ENCODE results near the gene KBTBD4.
"Not testable (repeated sequence)": the region's sequence is repeated elsewhere in the genome, so short reads cannot be mapped to it uniquely, and the experiment has no call there.

Gene KBTBD4

GRCh38 chr11:47560426-47560825, 18.3 kb downstream of the KBTBD4 start:
- no peak for DNase-seq (ENCODE audit: low read depth in 1 of 2, low spot score in 1 of 2)

GRCh38 chr11:47558695-47559094, 20.1 kb downstream of the KBTBD4 start:
- DNase-seq (ENCODE audit: low read depth in 1 of 2, low spot score in 1 of 2): no peak

- DNase-seq (ENCODE audit: low read depth in 1 of 2, low spot score in 1 of 2): not testable (repeated sequence)
Observed at GRCh38 chr11:47557004-47557403, 21.8 kb downstream of the KBTBD4 start.

- no peak for DNase-seq (ENCODE audit: low read depth in 1 of 2, low spot score in 1 of 2)
Observed at GRCh38 chr11:47553406-47553743, 25.4 kb downstream of the KBTBD4 start.

GRCh38 chr11:47552566-47553405, 26.0 kb downstream of the KBTBD4 start, which contains the start of gene CELF1:
TSS of gene CELF1 (minus strand) at chr11:47553132. CDS start at chr11:47499523, 53,609 bp downstream.
- DNase-seq (ENCODE audit: low read depth in 1 of 2, low spot score in 1 of 2): peak; percentile 83 to 86

GRCh38 chr11:47552056-47552565, 26.7 kb downstream of the KBTBD4 start:
- DNase-seq (ENCODE audit: low read depth in 1 of 2, low spot score in 1 of 2): no peak

GRCh38 chr11:47551086-47551485, 27.7 kb downstream of the KBTBD4 start:
- DNase-seq (ENCODE audit: low read depth in 1 of 2, low spot score in 1 of 2): no peak

- DNase-seq (ENCODE audit: low read depth in 1 of 2, low spot score in 1 of 2): no peak
Observed at GRCh38 chr11:47550288-47551047, 28.3 kb downstream of the KBTBD4 start.

- not testable (repeated sequence) for DNase-seq (ENCODE audit: low read depth in 1 of 2, low spot score in 1 of 2)
Observed at GRCh38 chr11:47546274-47546673, 32.5 kb downstream of the KBTBD4 start.

- no peak for DNase-seq (ENCODE audit: low read depth in 1 of 2, low spot score in 1 of 2)
Observed at GRCh38 chr11:47545298-47545697, 33.5 kb downstream of the KBTBD4 start.

- DNase-seq (ENCODE audit: low read depth in 1 of 2, low spot score in 1 of 2): no peak
Observed at GRCh38 chr11:47541070-47541469, 37.7 kb downstream of the KBTBD4 start.

- DNase-seq (ENCODE audit: low read depth in 1 of 2, low spot score in 1 of 2): no peak
Observed at GRCh38 chr11:47539681-47540039, 39.1 kb downstream of the KBTBD4 start.

GRCh38 chr11:47538741-47539565, 39.8 kb downstream of the KBTBD4 start:
- no peak for DNase-seq (ENCODE audit: low read depth in 1 of 2, low spot score in 1 of 2)

GRCh38 chr11:47536915-47537314, 41.9 kb downstream of the KBTBD4 start:
- no peak for DNase-seq (ENCODE audit: low read depth in 1 of 2, low spot score in 1 of 2)

- DNase-seq (ENCODE audit: low read depth in 1 of 2, low spot score in 1 of 2): no peak
Observed at GRCh38 chr11:47534704-47535251, 44.0 kb downstream of the KBTBD4 start.

GRCh38 chr11:47533690-47534151, 45.0 kb downstream of the KBTBD4 start:
- DNase-seq (ENCODE audit: low read depth in 1 of 2, low spot score in 1 of 2): no peak

- DNase-seq (ENCODE audit: low read depth in 1 of 2, low spot score in 1 of 2): no peak
Observed at GRCh38 chr11:47532597-47533213, 46.1 kb downstream of the KBTBD4 start.

- no peak for DNase-seq (ENCODE audit: low read depth in 1 of 2, low spot score in 1 of 2)
Observed at GRCh38 chr11:47531666-47532065, 47.1 kb downstream of the KBTBD4 start.

- DNase-seq (ENCODE audit: low read depth in 1 of 2, low spot score in 1 of 2): not testable (repeated sequence)
Observed at GRCh38 chr11:47530721-47531120, 48.0 kb downstream of the KBTBD4 start.

- no peak for DNase-seq (ENCODE audit: low read depth in 1 of 2, low spot score in 1 of 2)
Observed at GRCh38 chr11:47529951-47530350, 48.8 kb downstream of the KBTBD4 start.
